ENCODE results near the gene RFC2.
"Not testable (repeated sequence)": the region's sequence is repeated elsewhere in the genome, so short reads cannot be mapped to it uniquely, and the experiment has no call there.

RFC2 gene

DNA sequence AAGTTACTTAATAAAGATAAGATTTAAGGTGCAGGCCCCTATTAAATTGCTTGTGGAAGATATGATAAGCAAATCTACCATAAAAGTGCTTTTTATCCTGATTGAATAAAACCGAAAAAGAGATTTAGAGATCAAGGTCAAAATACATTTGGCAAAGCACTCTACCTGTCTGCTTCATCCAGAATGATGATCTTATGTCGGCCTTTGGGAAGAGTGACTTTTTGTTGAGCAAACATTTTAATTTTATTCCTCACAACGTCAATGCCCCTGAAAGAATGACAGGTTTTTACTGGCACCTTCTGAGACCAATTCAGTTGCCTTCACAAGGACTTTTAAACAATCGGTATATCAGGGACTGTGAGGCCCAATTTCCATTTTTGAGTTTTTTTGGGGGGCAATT, 7.7 kb downstream of the RFC2 start:
- no peak for DNase-seq

DNA sequence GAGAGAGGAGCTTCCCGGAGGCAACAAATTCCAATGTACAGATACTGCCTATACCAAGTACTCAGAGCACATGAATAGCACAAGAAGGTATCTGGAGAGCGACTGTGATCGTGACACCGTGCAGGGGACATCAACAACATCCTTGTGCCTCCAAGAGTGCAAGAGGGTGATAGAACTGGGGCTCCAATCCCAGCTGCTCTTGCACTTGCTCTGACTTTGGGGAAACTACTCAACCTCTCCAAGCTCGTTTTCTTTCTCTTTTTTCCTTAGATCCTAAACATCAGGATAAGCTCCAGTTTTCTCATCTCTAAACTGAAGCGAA, 12.1 kb downstream of the RFC2 start:
- DNase-seq: no peak

DNA sequence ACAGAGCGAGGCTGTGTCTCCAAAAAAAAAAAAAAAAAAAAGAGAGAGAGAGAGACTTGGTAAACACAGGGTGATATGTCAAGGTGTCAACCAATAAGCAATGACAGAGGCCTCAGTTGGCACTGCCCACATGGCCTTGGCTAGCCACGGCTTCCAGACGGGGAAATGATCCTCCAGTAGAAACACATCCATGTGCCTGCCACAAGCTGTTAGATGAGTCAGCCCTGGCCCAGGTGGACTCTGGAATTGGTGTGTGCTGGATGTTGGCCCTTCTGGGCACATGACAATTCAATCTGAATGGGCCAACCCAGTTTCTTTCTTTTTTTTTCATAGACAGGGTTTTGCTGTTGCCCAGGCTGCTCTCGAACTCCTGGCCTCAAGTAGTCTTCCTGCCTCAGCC, 13.7 kb downstream of the RFC2 start:
- DNase-seq: no peak

DNA sequence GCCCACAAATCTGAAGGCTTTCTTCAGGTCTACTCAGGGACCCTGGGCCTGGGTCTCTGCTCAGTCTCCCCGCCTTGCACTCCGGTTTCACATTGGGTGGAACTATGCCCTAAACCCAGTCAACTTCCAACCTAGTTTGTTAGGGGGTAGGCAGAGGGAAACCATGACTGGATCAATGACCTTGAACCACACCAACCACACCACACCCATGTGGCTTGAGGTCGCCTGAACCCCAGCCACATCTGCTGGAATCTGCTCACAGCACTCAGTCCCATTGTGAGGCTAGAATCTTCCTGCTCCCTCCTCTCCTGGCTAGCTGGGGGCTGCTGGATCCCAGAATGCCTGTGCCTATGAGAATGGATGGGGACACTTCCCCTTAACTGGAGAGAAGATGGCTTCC, 17.9 kb downstream of the RFC2 start:
- DNase-seq: no peak

DNA sequence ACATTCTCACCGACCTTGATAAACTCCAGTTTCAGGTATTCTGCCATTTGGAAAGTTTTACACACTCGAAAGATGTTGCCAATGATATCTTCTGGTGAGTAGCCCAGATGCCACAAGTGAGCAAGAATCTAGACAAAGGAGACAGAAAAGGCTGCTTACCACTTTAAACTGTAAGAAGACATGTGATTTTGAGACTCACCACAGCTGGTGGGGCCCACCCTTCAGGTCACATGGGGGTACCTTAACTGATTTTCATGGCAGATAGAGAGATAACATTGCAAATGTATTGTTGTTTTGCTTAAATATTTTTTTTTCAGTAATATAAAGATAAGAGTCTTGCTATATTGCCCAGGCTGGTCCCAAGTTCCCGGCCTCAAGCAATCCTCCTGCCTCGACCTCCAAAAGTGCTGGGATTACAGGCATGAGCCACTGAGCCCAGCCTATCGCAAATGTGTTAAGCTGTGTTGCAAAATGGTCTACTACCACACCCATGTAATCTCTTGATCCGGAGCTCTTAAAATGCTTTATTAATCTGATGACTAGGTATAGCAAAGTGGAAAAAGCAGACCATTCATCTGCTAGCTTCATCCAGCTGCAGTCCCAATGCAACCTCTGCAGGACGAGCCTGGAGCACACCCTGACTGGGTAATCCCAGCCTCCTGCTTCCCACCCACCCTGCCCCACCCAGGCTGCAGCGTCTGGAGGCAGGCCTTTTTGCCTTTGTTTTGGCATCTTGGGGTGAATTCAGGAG, 18.5 kb downstream of the RFC2 start:
- no peak for DNase-seq

DNA sequence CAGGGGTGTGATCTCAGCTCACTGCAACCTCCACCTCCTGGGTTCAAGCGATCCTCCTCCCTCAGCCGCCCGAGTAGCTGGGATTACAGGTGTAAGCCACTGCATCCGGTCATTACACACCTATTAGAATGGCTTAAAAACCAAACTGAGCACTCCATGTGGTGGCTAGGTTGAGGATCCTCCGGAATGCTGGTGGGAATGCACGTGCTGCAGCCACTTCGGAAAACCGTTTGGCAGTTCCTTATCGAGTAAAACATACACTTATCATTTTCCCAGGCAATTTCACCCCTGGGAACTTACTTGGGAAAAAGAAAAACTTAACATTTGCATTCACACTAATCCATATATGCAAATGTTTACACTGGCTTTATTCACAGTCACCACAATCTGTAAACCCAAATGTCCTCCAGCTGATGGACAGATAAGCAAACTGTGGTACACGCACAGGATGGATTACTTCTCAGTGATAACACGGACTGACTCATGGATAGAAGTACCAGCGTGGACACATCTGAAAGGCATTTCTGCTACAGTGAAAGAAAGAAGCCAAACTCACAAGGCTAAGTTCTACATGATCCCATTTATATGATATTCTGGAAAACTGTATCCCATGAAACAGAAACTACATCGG, 20.4 kb downstream of the RFC2 start:
- no peak for DNase-seq

DNA sequence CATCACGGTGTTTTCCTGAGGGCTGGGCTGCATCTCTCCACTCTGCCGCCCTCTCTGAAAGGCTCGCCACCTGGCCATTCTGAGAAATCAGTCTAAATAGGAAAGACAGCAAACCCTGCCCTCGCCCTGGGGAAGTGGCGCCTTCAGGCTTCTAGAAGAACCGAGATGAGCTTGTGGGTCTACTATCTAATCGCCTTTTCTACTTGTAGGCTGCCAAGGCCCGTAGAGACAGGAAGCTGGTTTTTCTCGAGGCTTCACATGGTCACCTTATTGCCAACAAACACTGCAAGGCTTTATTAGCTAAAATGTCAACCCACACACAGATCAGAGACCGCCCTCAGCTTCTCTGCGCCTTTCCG, 23.0 kb downstream of the RFC2 start:
- no peak for DNase-seq

DNA sequence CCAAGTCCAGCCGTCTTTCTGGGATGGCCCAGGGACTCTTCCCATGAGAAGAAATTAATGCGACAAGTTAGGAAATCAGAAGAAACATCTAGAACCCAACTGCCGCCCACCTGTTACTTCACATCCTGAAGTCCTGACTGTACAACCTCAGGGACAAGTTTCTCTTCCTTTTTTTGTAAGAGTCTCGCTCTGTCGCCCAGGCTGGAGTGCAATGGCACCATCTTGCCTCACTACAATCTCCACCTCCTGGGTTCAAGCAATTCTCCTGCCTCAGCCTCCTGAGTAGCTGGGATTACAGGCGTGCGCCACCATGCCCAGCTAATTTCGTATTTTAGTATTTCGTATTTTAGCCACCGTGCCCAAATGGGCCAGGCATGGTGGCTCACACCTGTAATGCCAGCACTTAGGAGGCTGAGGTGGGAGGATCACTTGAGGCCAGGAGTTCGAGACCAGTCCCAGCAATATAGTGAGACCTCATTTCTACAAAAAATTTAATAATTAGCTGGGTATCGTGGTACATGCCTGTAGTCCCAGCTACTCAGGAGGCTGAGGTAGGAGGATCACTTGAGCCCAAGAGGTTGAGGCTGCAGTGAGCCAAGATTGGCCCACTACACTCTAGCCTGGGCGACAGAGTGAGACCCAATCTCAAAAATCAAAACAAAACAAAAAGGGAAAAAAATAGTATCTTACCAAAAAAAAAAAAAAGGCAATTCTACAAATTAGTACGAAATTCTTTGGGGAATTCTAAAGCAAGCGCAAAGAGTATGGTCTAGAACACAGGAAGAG, 23.6 kb downstream of the RFC2 start:
- no peak for DNase-seq

DNA sequence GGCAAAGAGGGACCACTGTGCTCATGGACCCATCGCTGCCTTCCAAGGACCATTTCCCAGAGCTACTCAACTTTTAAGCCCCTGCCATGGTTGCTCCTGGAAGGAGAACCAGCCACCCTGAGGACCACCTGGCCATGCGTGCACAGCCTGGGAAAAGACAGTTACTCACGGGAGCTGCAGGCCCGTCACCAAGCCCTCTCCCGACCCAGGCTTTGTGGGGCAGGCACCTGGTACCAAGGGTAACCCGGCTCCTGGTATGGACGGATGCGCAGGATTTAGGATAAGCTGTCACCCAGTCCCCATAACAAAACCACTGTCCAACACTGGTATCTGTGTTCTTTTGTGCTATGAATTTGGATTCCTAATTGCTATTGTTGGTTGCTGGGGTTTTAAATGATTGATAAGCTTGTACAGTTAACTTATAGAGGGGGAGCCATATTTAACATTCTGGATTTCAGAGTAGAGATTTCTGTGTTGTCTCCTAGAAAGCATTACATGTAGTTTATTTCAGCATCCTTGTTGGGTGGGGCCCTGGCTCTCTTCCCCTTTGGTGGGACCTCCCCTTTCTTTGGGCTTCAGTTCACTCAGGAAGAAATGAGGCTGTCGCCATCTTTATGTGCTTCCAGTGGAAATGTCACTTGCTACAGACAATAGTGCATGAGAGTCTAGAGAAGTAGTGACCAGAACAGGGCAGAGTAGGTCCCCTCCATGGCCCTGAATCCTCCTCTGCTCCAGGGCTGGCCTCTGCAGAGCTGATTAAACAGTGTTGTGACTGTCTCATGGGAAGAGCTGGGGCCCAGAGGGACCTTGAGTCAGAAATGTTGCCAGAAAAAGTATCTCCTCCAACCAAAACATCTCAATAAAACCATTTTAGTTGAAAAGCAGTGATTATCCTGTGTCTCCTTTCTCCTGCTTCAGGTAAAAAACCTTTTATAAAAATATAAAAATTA, 25.0 kb downstream of the RFC2 start:
- no peak for DNase-seq

DNA sequence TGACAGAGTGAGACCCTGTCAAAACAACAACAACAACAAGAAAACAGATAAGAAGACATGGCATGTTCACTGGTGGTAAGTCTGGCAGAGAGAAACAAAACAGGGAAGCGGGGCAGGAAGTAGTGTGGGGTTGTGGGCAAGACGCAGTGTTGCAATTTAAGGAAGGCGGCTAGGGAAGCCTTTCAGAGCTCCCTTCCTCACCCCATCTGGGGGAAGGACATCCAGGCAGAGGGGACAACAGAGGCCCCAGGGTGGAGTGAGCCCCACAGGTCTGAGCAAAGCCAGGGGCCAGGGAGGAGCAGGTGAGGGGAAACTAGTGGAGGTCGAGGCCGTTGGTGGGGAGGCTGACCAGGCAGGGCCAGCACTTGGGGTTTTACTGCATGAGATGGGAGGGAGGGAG, 27.6 kb downstream of the RFC2 start:
- no peak for DNase-seq

DNA sequence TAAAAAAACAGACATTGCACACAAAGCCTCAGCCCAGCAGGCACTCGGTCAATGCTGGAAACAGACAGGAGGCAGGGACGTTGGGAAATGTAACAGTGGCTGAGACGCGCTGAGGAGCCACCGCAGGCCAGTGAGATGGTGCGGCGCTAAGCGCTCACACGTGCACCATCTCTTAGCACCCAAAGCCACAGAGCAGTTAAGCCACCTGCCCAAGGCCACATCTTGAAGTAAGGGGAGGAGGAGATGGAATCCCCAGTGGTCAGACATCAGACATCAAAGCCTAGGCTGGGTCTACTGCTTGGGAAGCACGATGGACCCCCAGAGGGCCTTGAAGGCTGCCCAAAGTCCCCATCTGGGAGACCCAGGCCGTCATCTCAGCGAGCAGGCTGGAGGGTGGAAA, 28.8 kb downstream of the RFC2 start:
- DNase-seq: no peak

DNA sequence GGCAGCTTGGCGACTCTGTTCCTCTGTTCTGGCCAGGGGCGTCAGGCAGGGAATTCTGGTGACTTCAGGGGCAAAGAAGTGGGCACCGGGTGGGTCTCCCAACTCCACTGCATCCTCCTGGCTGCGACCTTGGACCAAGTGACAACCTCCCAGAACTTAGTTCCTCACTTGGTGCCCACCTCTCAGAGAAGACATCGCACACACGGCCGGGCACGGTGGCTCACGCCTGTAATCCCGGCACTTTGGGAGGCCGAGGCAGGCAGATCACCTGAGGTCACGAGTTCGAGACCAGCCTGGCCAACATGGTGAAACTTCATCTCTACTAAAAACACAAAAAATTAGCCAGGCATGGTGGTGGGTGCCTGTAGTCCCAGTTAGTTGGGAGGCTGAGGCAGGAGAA, 29.3 kb downstream of the RFC2 start:
- not testable (repeated sequence) for DNase-seq

DNA sequence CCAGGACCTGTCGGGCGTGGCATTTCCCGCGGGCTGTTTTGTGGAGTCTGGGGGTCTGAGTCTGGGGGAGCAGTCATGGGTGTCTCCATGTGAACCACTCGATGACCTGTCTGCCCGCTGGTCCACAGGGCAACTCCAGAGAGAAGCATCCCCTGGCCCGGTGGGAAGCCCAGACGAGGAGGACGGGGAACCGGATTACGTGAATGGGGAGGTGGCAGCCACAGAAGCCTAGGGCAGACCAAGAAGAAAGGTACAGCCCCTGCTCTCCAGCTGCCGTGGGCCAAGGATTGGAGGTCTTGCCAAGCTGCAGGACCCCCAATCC, 29.7 kb downstream of the RFC2 start:
- DNase-seq: no peak

DNA sequence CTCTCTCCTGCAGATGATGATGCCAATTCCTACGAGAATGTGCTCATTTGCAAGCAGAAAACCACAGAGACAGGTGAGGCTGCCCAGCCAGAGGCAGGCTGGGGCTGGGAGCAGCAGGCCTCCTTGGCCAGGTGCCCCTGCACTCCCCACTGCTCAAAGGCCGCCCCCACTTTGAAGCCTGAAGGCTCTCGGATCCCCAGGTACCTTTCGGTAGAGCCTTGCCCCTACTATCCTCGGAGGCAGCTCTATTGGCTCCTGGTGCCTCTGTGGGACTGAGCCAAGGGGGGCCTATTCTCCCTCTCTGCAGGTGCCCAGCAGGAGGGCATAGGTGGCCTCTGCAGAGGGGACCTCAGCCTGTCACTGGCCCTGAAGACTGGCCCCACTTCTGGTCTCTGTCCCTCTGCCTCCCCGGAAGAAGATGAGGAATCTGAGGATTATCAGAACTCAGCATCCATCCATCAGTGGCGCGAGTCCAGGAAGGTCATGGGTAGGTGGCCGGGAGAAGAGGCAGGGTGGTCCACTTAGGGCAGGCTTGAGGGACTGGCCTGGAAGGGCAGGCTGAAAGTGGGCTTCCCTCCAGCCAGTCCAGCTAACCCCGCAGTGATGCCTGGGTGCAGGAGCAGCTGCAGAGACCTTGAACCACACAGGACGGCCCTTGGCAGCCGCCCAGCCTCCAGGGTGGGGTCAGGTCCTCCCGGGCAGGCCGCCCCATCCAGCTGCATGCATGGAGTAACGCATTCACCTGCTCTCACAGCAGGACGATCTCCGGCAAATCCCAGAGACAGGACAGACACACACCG, 30.3 kb downstream of the RFC2 start:
- DNase-seq: no peak

DNA sequence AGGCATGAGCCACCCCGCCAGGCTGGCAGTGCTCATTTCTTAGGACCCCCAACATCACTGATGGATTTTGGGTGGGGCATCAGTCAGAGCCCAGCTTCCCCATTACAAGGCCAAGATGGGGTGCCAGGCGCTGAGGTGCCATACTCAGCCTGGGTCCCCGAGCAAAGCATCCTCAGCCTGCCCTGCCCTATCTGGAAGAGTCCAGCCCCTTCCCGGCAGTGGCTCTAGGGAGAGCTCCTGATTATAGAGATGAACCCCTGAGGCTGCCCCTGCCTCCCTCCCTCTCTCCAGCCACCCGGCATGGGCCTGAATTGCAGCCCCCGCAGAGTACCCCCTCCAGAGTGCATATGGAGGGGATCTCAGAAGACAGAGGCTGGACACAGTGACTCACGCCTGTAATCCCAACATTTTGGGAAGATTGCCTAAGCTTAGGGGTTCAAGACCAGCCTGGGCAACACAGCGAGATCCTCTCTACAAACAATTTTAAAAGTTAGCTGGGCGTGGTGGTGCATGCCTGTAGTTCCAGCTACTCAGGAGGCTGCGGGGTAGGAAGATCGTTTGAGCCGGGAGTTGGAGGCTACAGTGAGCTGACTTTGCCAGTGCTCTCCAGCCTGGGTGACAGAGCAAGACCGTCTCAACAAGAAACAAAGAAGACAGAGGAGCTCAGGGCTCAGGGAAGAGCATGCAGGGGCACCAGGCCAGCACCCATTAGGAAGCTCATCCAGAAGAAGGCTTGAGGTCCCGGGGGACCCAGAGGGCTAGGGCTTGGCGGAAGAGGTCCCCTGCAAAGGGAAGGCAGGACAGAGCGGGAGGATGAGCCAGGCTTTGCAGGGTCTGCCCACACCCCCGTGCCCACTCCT, 31.1 kb downstream of the RFC2 start:
- DNase-seq: no peak

DNA sequence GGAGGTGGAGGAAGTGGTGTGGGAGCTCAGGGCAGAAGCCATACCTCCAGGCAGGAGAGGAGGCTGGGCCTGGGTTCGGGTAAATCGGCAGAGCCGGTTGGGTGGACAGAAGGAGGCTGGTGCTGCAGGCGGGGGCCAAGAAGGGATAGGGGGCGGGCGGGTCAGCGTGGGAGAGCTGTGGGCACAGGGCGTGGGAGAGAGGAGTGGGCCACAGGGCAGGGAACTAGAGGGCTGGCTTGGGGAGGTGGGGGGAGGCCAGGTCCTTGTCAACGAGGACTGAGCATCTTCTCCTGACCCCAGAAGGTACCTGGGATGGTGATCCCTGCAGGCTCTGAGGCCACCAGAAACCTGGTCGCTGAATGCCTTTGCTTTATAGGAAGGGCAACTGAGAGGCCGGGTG, 32.5 kb downstream of the RFC2 start:
- DNase-seq: no peak

DNA sequence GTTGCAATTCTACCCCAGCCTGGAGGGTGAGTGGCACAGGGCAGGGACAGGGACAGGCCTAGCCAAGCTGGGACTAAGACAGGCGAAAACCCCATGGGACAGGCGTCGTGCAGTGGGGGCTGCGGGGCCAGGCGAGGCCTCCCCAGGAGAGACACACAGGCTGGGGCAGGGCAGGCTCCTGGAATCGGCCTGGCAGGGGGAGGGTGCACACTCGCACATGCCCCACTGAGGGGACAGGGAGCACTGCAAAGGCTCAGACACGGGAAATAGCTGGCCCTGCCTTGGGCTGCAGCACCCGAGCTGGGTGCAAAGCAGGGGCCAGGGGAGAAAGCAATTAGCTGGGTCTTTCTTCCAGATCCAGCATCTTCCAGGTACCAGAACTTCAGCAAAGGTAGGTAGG, 34.0 kb downstream of the RFC2 start:
- DNase-seq: no peak

DNA sequence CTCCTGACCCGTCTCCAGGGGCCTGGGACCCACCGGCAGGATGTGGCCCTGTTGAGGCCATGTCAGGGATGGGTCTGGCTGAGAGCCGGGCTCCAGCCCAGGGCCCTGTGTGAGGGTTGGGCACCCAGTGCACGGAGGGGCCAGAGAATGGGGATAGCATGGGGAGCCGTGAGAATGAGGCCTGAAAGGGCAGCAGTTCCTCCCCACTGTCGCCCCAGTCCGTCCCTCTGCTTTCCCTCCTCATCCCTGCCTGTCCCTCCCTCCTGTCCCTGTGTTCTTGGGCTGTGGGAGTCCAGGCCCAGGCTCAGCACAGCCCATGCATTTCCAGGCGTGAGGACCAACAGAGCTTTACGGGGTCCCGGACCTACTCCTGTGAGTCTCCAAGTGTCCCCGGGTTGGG, 34.8 kb downstream of the RFC2 start:
- DNase-seq: no peak

DNA sequence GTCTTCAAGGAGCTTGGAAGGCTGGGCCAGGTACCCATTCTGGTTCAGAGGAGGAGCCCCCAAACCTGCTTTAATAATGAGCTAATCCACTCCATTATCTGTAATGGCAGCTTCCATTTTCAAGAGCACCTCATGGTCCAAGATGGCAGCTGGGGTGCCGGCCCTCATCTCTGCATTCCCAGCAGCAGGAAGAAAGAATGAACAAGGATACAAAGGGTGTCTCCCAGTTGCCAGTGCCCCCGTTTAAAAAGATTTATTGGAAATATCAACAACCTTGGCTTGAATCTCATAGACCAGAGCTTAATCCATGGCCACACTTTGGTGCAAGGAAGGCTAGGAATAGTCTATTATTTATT, 35.9 kb downstream of the RFC2 start:
- DNase-seq: no peak

DNA sequence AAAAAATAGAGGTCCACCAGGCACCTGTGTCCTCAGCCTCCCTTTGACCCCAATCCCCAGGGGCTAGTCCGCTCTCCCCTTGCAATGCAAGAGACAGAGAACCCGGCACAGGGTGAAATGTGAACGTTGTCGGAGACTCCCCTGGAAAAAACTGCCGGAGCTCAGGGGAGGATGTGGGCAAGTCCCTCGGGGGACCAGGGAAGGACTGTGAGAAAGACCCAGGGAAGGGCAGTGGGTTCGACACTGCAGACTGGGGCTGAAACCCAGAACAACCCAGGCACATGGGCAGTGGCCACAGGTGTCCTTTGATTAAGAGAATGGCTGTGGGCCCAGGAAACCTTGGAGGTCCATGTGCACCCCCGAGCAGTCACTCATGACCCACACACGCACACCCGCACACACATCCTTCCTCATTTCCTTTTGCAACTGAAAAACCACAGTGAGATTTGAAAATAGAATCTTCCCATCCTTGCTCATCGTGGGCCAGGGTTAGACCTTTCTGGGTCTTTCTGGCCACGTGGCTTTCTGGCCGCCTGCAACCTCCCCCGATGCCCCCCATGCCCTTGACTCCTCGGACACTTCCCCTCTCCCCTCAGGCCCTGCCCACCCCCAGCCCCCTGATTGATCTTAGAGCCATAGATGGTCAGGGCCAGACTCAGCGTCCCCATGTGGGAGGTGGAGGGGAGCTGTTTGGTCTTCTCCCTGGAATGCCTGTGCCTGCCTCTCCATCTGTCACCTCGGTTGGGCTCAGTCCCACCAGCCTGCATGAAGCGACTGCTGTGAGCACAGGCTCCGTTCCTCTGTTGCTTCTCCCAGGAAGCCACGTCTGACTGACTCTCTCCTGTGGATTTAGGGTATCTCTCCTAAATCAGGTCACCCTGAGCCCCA, 36.5 kb downstream of the RFC2 start:
- no peak for DNase-seq

DNA sequence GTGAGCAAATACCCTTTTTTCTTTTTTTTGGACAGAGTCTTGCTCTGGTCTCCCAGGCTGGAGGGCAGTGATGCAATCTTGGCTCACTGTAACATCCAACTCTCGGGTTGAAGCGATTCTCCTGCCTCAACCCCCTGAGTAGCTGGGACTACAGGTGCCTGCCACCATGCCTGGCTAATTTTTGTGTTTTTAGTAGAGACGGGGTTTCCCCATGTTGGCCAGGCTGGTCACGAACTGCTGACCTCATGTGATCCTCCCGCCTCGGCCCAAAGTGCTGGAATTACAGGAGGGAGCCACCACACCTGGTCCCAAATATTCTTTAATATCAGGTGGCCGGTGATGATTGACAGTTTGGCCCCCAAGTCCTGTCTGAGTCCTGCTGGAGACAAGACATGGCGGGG, 37.8 kb downstream of the RFC2 start:
- DNase-seq: no peak
